NCI-H2029 treated with DMSO at 0.1 percent for 48 hours (cell line): ENCODE measurements around the gene BDH1.
"Not testable (repeated sequence)": the region's sequence is repeated elsewhere in the genome, so short reads cannot be mapped to it uniquely, and the experiment has no call there.

ENCODE experiments used
- DNase-seq: peaks from one replicate; lab custom pipeline; 2025; lab: John Stamatoyannopoulos, UW

The BDH1 gene

GRCh38 chr3:197484204-197484901 lies 71.4 kb downstream of the BDH1 start:
- no peak for DNase-seq

DNA sequence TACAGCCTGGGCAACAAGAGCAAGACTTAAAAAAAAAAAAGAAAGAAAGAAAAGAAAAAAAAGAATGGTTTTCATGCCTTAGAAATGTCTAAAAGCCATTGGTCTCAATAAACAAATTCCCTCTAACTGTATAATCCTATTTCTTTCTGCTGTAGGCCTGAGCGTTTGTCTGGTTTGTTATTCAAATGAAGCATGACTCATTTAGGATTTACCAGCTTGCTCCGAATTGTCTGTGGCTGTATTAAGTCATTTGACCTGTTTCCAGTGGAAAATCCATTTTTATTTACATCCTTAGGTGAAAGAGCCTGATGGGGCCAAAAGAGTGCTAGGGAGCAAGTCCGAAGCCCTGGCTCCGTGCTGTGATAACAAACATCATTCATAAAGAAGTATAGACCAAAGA lies 73.8 kb downstream of the BDH1 start:
- DNase-seq, result no peak

DNA sequence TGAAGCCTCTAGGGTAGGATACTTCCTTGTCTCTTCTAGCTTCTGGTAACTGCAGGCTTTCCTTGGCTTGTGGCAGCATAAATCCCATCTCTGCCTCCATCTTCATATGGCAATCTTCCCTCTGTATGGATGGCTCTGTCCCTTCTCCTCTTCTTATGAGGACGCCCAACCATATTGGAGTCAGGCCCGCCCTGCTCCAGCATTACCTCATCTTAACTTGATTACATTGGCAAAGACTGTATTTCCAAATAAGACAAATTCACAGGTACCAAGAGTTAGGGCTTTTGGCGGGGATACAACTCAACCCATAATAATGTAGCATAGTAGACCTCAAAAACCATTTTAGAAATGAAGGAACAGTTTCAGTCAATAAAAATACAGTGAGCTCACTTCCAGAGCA lies 75.4 kb downstream of the BDH1 start:
- no peak for DNase-seq

- DNase-seq, result no peak
Measured at GRCh38 chr3:197478746-197479668, 76.8 kb downstream of the BDH1 start.

- DNase-seq, result not testable (repeated sequence)
Measured at GRCh38 chr3:197477816-197478215, 78.0 kb downstream of the BDH1 start.

DNA sequence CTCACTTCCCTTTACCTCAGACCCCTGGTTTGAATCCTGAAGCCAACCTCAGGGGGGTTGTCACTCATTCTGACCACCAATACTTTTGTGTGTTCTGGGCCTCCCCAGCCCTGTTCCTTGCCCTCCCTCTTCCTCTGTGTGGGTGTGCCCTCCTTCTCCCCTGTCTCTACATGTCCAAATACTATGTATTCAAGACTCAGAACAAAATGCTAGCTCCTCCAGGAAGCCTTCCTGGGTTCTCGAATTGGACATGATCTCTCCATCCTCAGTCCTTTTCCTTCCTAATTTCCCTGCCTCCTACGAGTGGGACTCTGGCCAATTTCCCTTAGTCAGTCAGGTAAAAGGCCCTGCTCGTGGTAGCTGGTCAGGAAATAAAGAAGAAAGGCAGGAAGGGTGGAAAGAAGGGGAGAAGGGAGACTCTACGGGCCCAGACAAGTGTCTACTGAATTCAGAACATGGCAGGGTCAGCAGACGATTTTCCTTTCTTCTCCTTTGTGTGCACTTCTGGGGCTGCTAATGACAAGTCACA lies 79.7 kb downstream of the BDH1 start:
- DNase-seq, result no peak

GRCh38 chr3:197475514-197475913 lies 80.3 kb downstream of the BDH1 start:
- DNase-seq, result no peak

GRCh38 chr3:197472151-197472550 lies 83.6 kb downstream of the BDH1 start:
- no peak for DNase-seq

DNA sequence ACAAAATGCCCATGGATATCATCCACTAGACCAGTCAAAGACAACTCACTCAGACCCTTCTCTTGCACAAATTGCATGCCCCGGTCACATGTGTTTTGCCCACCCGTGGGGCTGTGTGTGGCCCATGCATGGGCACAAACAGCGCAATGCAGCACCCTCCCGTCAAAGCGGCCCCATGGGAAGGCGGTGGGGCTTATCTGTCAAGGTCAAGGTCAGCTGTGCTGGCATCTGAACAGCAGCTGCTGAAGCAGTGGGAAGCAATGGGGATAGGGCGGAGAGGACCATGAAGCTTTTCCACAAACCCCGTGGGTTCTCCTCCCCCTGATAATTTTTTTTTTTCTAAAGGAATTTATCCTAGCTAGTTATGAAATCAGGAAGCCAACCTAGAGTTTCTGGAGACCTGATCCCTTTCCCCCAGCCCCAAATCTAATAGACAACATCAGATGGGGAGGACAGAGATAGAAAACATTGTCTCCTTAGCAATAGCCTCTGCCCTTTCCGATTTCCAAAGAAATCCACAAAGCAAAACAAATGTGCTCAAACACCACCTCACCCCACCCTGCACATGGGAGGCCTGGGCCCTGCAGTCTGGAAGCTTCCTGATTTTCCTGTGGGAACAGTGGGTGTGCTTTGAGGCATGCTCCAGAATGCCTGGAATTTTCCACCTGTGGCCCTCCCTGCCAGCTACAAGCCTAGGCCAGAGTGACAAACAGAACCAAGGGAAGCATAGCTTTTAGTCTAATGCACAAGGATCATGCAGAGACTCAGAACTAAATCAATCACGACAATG lies 84.4 kb downstream of the BDH1 start:
- no peak for DNase-seq

- no peak for DNase-seq
Measured at GRCh38 chr3:197468866-197469382, 86.8 kb downstream of the BDH1 start.

- DNase-seq, result no peak
Measured at GRCh38 chr3:197468167-197468566, 87.6 kb downstream of the BDH1 start.

GRCh38 chr3:197466586-197467399 lies 89.0 kb downstream of the BDH1 start:
- DNase-seq, result no peak

DNA sequence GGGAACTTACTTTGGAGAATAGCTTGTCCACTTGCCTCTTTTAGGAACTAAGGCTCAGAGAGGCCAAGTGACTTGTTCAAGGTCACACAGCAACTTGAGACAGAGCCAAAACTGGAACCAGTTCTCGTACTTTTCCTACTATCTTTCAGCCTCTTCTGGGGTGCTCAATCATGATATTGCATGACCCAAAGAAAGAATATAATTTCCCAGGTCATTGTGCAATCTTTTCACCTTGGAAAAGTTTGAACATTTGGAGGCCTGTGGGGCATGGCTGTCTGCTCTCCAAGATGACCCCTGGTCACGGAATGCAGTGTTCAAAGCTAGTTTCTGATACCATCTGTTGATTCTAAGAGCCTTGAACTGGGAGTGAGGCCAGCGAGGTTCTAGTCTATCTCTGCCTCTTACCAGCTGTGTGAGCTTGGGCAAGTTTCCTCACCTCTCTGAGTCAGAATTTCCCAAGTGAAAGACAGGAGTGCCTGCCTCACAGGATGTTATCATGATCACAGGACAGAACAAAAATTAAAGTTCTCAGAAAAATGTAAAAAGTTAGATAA lies 89.7 kb downstream of the BDH1 start:
- no peak for DNase-seq

DNA sequence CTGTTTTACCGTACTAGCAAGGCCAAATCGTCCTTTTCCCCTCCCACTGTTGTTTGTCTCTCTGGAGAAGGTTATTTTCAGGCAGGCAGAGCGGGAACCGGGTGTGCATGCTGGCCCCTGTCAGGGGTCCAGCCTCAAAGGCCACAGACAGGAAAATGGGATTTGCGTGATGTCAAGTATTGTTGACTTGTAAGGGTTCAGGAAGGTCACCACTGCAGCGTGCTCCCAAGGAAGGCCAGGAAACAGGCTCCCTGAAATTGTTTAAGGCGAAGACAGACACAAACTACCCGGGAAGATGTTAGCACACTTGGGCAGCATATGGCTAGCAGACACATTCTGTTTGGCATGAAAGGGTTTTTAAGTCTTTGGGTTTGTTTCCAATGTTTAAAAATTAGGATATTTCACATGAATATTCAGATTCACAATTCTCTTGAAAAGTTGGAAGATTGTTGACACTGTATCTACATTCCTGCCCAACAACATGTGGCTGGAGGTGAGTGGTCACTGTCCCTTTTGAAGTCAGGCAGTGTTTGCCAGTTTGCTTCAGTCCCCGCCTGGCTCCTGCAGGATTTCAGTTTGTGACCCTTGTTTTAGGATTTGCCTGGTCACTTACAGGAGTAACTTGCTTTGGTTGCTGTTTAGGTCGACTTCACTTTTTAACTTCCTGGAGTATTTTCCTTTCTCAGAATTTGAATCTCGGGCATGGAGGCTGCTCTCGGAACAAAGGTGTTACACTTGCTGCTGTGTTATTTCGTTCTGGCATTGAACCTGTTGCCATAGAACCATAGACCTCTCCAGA lies 90.4 kb downstream of the BDH1 start:
- DNase-seq, result no peak

DNA sequence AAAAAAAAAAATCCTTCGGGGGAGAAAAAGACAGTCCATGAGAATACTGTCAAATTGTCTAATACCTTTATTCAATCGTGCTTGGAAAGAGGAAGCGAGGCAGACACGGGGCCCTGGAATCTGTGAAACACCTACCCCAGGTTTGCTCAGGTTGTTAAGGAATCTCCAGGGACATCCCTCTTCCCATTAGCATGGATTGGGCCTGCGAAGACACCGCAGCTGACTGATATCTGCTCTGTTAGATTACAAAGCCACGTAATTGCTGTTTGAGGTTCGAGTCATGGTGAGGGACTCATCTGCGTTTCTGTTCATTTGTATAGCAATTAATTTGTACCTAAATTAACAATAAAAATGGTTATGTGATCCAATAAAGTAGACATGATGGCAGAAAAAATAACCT lies 91.0 kb downstream of the BDH1 start:
- DNase-seq, result no peak

- no peak for DNase-seq
Measured at GRCh38 chr3:197463279-197463678, 92.5 kb downstream of the BDH1 start.

DNA sequence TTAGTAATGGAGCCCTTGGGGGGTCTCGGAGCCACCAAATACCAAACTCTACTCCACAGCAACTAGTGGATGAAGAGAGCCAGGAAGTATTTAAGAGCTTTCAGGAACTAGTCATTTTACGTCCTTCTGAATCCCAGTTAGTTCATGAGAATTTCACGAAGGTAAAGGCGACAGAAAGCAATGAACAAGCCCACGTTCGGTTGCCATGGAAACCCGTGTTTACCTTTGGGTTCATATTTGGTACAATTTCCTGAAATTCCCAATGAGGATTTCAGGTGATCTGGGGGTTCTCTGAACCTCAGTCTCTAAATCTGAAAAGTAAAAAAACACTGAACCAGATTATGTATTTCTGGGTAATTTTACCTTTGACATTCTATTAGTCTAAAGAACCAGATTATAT lies 93.0 kb downstream of the BDH1 start:
- no peak for DNase-seq

GRCh38 chr3:197460639-197461038 lies 95.1 kb downstream of the BDH1 start:
- DNase-seq, result no peak

DNA sequence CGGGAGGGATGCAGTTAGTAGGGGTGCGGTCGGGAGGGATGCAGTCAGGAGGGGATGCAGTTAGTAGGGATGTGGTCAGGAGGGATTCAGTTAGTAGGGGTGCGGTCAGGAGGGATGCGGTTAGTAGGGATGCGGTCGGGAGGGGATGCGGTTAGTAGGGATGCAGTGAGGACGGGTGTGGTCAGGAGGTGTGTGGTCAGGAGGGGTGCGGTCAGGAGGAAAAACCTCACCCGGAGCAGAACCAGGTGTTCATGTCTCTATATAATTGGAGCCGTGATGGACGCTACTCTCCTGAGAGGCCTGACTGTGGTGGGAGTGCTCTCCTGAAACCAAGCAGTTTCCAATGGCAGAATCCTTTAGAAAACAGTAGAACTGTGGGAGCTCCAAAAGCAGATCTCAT lies 95.8 kb downstream of the BDH1 start:
- DNase-seq, result no peak
